COLO668 (cell line): ENCODE results near the gene UGT1A9.
"Not testable (repeated sequence)": the region's sequence is repeated elsewhere in the genome, so short reads cannot be mapped to it uniquely, and the experiment has no call there.

Source experiments
- DNase-seq: peaks from one replicate; lab custom pipeline; 2025; ENCODE audit not compliant: unreplicated experiment; lab: John Stamatoyannopoulos, UW

UGT1A9 gene

DNA sequence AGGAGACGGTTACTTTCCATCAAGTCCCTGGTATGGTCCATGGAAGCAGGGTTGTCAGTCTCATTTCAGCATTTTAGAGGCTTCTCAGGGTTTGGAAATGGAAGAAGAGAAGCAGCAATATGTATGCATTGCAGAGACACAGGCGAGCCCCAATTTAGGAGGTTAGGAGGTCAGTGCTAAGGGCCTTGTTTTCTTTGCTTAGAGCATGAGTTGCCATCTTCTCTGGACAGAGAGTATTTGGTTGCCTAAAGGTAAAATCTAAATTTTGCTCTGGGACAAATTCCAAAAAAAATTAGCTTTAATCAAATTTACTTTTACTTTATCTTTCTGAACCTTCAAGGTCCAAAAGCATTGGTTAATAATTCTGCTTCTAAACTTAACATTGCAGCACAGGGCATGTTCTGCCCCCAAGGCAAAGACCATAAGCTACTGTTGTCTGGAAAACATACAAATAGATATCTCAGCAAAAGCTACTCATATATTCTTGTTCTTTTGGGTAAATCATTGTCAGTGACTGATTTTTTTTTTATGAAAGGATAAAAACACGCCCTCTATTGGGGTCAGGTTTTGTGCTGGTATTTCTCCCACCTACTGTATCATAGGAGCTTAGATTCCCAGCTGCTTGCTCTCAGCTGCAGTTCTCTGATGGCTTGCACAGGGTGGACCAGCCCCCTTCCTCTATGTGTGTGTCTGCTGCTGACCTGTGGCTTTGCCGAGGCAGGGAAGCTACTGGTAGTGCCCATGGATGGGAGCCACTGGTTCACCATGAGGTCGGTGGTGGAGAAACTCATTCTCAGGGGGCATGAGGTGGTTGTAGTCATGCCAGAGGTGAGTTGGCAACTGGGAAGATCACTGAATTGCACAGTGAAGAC, at the start of gene UGT1A9:
TSS of gene UGT1A9 (plus strand) at position 609 of the 872 bp plus-strand sequence. CDS start at position 646, 37 bp downstream.
- DNase-seq, result no peak

DNA sequence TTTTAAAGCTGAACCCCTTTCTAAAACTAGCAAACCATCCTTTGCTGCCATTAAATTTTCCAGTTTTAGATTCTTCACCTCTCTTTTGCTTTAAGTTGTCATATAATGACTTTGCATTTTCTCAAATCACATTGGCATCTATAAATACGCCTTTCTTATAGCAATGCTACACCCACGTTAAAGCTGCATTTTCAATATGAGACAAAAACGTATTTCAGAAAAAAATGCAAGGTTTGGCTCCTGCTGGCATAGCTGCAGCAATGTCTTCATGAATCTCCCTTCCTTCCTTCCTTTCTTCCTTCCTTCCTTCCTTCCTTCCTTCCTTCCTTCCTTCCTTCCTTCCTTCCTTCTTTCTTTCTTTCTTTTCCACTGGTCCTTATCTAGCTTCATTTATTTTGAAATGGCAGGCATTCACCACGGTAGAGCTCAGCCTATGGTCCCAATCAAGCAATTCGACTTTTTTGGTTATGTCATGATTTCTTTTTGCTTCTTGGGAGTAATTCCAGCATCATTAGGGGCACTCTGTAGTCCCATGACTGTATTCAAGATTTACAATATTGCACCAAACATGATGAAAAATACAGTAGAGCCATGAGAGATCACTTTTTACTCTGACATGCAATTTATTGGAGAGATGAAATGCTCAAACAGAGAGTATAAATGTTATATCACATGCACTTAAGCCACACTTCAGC, 44.2 kb upstream of the UGT1A9 start:
- DNase-seq, result no peak

- DNase-seq, result not testable (repeated sequence)
Measured at GRCh38 chr2:233636306-233636705, 35.4 kb upstream of the UGT1A9 start, which contains the start of gene UGT1A10. TSS of gene UGT1A10 (plus strand) at chr2:233636448. CDS start at chr2:233636523, 75 bp downstream.

DNA sequence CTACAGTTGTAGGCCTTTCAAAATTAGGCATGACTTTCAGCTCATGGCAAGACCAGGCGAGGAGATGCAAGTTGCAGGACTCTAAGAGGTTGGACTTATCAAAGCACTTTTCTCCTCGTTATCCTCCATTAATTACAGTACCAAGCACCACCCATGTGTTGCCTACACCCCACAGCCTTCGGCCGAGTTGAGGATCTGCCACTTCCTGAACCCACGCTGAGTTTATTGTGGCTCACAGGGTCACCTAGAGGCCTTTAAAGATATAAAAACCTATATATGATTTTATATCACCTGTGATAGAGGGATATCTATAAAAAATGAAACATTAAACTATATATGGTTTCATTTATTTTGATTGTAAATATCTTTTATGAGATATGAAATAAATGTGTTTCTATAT, 32.9 kb upstream of the UGT1A9 start:
- DNase-seq, result no peak

GRCh38 chr2:233639860-233640259, 31.8 kb upstream of the UGT1A9 start:
- DNase-seq, result no peak

- DNase-seq, result no peak
Measured at GRCh38 chr2:233643128-233643527, 28.6 kb upstream of the UGT1A9 start.

GRCh38 chr2:233646033-233646432, 25.7 kb upstream of the UGT1A9 start:
- not testable (repeated sequence) for DNase-seq

- DNase-seq, result no peak
Measured at GRCh38 chr2:233650981-233651380, 20.7 kb upstream of the UGT1A9 start.

DNA sequence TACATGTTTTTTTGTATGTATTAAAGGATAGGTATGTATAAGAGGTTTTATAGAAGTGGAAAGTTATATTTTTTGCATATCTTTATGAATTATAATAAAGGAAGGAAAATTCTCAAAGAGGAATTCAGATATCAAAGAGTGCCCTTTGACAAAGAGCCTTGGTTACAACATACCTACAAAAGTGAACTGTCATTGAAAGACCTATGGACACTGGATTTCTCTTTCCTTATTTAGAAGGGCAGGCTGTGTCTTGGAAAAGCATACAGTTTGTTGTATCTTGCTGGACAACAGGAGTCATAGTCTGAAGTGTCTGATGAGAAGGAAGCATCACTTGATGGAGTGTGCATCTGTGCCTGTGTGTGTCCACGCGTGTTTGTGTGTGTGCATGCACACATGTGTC, 20.3 kb upstream of the UGT1A9 start:
- no peak for DNase-seq

DNA sequence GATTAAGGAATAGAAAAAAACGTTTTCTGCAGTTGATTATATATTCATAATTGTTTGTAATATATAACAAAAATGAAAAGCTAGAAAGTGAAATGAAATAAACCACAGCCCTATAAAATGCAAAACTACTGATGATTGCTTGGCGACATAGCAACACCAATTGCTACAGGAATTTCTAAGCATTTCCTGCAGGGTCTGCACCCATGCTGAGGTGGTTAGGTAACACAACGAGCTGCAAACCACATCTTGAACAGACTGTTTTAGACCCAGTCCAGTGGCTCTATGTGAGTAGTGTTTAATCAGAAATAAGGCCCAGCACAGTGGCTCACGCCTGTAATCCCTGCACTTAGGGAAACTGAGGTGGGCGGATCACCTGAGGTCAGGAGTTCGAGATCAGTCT, 17.2 kb upstream of the UGT1A9 start:
- no peak for DNase-seq

DNA sequence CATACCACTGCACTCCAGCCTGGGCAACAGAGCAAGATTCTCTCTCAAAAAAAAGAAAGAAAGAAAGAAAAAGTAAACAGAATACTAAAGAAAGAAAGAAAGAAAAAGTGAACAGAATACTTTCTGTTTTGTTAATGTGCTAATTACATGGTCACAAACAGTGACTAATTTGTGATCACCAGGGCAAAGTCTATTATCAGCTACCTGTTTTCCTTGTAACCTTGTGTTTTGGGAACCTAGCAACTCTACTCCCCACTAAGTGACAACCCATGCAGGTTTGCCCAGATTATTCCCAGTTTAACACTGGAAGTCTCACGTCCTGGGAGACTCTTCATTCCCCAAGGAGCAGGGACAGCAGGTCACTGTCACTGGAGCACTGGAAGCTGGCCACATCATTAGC, 16.7 kb upstream of the UGT1A9 start:
- no peak for DNase-seq

GRCh38 chr2:233655943-233656342, 15.8 kb upstream of the UGT1A9 start:
- DNase-seq, result not testable (repeated sequence)

DNA sequence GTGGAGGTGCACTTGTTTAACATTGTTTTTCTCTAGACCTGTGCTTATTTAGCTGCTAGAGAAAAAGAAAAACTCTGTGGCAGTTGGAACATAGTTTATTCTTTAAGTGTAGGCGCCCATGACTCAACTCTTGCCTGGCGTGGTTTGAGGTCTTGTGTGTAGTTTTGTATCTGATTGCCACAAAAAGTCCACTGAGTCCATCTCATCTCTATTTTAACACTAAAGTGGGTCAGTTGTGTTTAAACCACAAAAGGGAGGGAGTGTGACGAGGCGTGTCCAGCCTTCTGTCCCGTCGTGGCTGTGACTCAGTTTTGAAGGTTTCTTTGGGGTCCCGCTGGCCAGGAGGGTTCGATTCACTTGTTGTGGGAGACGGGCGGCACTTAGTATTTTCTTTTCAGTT, 15.3 kb upstream of the UGT1A9 start:
- no peak for DNase-seq

GRCh38 chr2:233658610-233659009, 13.1 kb upstream of the UGT1A9 start:
- no peak for DNase-seq

DNA sequence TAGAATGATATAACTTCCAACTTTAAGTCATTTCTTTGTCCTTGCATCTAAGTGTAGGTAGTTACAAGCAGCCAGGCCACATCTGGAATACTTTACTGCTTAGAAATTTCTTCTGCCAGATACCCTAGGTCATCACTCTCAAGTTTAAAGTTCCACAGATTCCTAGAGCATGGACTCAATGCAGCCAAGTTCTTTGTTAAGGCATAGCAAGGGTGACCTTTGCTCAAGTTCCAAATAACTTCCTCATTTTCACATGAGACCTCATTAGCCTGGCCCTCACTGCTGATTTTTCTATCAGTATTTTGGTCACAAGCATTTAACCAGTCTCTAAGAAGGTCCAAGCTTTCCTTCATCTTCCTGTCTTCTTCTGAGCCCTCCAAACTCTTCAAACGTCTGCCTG, 7.8 kb upstream of the UGT1A9 start:
- no peak for DNase-seq

- no peak for DNase-seq
Measured at GRCh38 chr2:233668605-233669260, 3.0 kb upstream of the UGT1A9 start.

DNA sequence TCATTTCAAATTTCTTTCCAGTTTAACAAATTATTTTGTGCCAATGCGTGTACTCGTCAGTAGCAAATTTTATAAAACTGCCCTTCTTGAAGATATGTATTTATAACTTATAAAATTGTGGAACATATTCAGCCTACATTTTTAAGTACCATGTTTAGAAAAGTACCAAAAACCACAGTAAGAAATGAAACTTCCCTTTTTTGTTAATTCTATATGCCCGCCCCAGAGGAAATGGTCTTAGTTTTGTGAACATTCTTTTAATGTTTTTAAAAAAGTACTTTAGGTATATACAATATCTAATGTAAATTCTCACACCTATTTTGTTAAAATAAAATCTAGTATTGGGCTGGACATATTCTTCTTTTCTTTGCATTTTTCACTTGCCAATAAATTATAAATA, 1.2 kb downstream of the UGT1A9 start:
- DNase-seq, result no peak

DNA sequence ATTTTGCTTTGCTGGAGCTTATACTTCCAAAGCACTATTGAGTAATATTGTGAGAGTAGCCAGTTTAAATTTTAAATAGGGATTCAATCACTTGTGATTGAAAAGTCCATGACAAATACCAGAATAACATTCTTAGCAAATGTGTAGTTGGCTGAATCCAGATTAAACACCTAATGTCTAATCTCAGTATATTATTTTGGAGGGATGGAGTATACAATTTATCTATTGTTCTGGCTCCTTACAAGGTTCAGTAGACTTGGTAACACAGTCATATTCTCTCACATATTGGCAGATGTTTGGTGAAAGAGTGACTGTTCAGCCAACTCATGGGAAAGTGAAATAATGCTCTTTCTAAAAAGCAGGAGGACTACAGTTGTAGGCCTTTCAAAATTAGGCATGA, 2.2 kb downstream of the UGT1A9 start:
- no peak for DNase-seq

DNA sequence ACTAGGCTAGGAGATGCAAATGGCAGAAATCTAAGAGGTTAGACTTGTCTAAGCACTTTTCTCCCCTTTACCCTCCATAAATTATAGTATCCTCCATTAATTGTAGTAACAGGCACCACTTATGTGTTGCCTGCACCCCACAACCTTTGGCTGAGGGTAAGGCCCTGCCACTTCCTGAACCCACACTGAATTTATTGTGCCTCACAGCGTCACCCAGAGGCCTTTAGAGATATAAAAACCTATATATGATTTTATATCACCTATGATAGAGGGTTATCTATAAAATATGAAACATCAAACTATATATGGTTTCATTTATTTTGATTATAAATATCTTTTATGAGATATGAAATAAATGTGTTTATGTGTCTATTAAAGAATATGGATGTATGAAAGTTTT, 2.6 kb downstream of the UGT1A9 start:
- DNase-seq, result no peak

- no peak for DNase-seq
Measured at GRCh38 chr2:233674995-233675394, 3.3 kb downstream of the UGT1A9 start.

GRCh38 chr2:233676046-233676445, 4.3 kb downstream of the UGT1A9 start:
- DNase-seq, result no peak

DNA sequence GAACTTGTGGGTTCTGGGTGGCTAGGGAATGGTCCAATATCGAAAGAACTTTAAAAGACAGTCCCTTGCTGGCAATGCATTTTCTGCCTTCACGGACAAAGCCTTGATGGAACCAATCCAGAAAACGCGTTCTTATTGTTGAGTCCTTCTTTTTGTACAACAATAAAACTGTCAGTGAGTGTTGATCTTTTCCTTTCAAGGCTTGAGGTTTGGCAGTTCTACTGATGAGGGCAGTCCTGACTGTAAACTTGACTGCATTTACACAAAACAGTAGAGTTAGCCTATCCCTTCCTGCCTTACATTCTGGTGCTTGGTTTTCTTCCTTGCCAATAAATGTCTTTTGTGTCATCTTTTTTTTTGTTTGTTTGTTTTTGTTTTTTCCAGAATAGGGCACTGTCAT, 7.5 kb downstream of the UGT1A9 start:
- DNase-seq, result no peak
